GM18873 (cell line): ENCODE results near the gene BRI3.

Experiments used
- ATAC-seq: cut with Tn5 transposase; IDR thresholded peaks from one replicate; pipeline ENCODE4 v1.9.1; 2021; ENCODE audit warnings: mild to moderate bottlenecking, moderate library complexity, moderate number of reproducible peaks; ENCODE audit not compliant: unreplicated experiment, low FRiP score

BRI3 gene

GRCh38 chr7:98251601-98252424 is 29.7 kb upstream of the BRI3 start, which contains the start of gene TECPR1:
TSS of gene TECPR1 (minus strand) at chr7:98252232. CDS start at chr7:98246146, 6,086 bp downstream.
- peak; percentile 98 for ATAC-seq

- peak; percentile 23 for ATAC-seq
Observed at GRCh38 chr7:98252425-98253054, 28.9 kb upstream of the BRI3 start.

GRCh38 chr7:98254516-98254915 is 27.0 kb upstream of the BRI3 start:
- no peak for ATAC-seq

- ATAC-seq: no peak
Observed at GRCh38 chr7:98254951-98255610, 26.4 kb upstream of the BRI3 start.

GRCh38 chr7:98256431-98256830 is 25.1 kb upstream of the BRI3 start:
- ATAC-seq: no peak

GRCh38 chr7:98257701-98258100 is 23.8 kb upstream of the BRI3 start:
- no peak for ATAC-seq

GRCh38 chr7:98265841-98266271 is 15.6 kb upstream of the BRI3 start:
- ATAC-seq: no peak

GRCh38 chr7:98266840-98267239 is 14.6 kb upstream of the BRI3 start:
- no peak for ATAC-seq

- no peak for ATAC-seq
Observed at GRCh38 chr7:98267303-98267702, 14.2 kb upstream of the BRI3 start.

- no peak for ATAC-seq
Observed at GRCh38 chr7:98276241-98276761, 5.2 kb upstream of the BRI3 start.

GRCh38 chr7:98278408-98278807 is 3.1 kb upstream of the BRI3 start:
- no peak for ATAC-seq

- no peak for ATAC-seq
Observed at GRCh38 chr7:98278936-98279335, 2.5 kb upstream of the BRI3 start.

GRCh38 chr7:98280296-98280695 is 1.2 kb upstream of the BRI3 start:
- ATAC-seq: no peak

- peak; percentile 20 for ATAC-seq
Observed at GRCh38 chr7:98281757-98282606, 496 bp downstream of the BRI3 start.

GRCh38 chr7:98282703-98283102 is 1.2 kb downstream of the BRI3 start:
- ATAC-seq: no peak

- no peak for ATAC-seq
Observed at GRCh38 chr7:98283127-98283886, 1.8 kb downstream of the BRI3 start.

- ATAC-seq: no peak
Observed at GRCh38 chr7:98283887-98284222, 2.4 kb downstream of the BRI3 start.

GRCh38 chr7:98284335-98285036 is 3.0 kb downstream of the BRI3 start:
- no peak for ATAC-seq
